GM18868 (cell line): ENCODE measurements around the gene PLBD2.

ENCODE experiments used
- ATAC-seq: cut with Tn5 transposase; IDR thresholded peaks from one replicate; pipeline ENCODE4 v1.9.1; 2021; ENCODE audit warnings: mild to moderate bottlenecking, moderate library complexity; ENCODE audit not compliant: unreplicated experiment

PLBD2 gene

GRCh38 chr12:113414519-113415038 lies 56.2 kb downstream of the PLBD2 start:
- ATAC-seq = no peak

GRCh38 chr12:113416091-113416754 lies 57.8 kb downstream of the PLBD2 start:
- no peak for ATAC-seq

- no peak for ATAC-seq
These were observed 60.0 kb downstream of the PLBD2 start for GRCh38 chr12:113418213-113418879.

GRCh38 chr12:113420996-113421595 lies 62.7 kb downstream of the PLBD2 start:
- ATAC-seq = no peak

- peak; percentile 95 for ATAC-seq
These were observed 63.9 kb downstream of the PLBD2 start, which contains the start of gene SDSL for GRCh38 chr12:113422030-113422885. SDSL (plus strand) TSS chr12:113422380; CDS start chr12:113427983, 5,603 bp downstream.

- no peak for ATAC-seq
These were observed 64.7 kb downstream of the PLBD2 start for GRCh38 chr12:113422886-113423669.

- no peak for ATAC-seq
These were observed 66.1 kb downstream of the PLBD2 start for GRCh38 chr12:113424456-113424855.

- ATAC-seq = no peak
These were observed 66.8 kb downstream of the PLBD2 start for GRCh38 chr12:113424915-113425823.

GRCh38 chr12:113425960-113426453 lies 67.6 kb downstream of the PLBD2 start:
- no peak for ATAC-seq

GRCh38 chr12:113427882-113428281 lies 69.5 kb downstream of the PLBD2 start:
- ATAC-seq = no peak

GRCh38 chr12:113428482-113428881 lies 70.1 kb downstream of the PLBD2 start:
- ATAC-seq = no peak

- ATAC-seq = no peak
These were observed 74.6 kb downstream of the PLBD2 start for GRCh38 chr12:113432986-113433385.

GRCh38 chr12:113435367-113435766 lies 77.0 kb downstream of the PLBD2 start:
- no peak for ATAC-seq

GRCh38 chr12:113436586-113436985 lies 78.2 kb downstream of the PLBD2 start:
- no peak for ATAC-seq

- no peak for ATAC-seq
These were observed 78.8 kb downstream of the PLBD2 start for GRCh38 chr12:113436993-113437728.

GRCh38 chr12:113437729-113438100 lies 79.3 kb downstream of the PLBD2 start:
- no peak for ATAC-seq

- no peak for ATAC-seq
These were observed 80.3 kb downstream of the PLBD2 start for GRCh38 chr12:113438523-113439300.

- ATAC-seq = no peak
These were observed 80.9 kb downstream of the PLBD2 start for GRCh38 chr12:113439301-113439597.
